ENCODE results near the gene PMEL.

DNA sequence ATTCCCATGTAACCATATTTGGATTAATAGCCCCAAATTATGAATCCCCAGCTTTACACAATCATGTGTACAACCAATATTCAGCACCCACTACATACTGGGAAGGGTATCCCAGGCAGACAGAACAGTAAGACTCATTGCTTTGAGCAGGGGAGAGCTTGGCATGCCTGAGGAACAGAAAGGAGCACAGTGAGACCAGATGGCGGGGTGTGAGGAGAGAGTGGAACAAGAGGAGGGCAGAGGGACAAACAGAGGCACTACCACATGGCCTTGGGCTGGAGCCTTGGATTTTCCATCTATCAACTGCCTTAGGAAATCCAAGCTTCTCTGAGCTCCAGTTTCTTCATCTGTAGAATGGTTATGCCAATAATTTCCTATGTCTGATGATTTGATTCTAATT lies 31.1 kb downstream of the PMEL start:
- TF ChIP-seq, protein P1, sequence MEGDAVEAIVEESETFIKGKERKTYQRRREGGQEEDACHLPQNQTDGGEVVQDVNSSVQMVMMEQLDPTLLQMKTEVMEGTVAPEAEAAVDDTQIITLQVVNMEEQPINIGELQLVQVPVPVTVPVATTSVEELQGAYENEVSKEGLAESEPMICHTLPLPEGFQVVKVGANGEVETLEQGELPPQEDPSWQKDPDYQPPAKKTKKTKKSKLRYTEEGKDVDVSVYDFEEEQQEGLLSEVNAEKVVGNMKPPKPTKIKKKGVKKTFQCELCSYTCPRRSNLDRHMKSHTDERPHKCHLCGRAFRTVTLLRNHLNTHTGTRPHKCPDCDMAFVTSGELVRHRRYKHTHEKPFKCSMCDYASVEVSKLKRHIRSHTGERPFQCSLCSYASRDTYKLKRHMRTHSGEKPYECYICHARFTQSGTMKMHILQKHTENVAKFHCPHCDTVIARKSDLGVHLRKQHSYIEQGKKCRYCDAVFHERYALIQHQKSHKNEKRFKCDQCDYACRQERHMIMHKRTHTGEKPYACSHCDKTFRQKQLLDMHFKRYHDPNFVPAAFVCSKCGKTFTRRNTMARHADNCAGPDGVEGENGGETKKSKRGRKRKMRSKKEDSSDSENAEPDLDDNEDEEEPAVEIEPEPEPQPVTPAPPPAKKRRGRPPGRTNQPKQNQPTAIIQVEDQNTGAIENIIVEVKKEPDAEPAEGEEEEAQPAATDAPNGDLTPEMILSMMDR (conservative IDR thresholded peaks at IDR 0.05 in 1 of 2, IDR thresholded peaks at IDR 0.05 in 1 of 2; ENCODE audit: low read depth in 1 of 2, low read length in 2 of 2), result no peak
- TF ChIP-seq EZH2 (IDR thresholded peaks at IDR 0.05; ENCODE audit: low read length, missing control alignments), result no peak
